ENCODE measurements around the gene KL. TPM values are rescaled to one million over a fixed set of nuclear protein-coding genes. Genes with fewer than 3 reads are reported as not detected.

Gene KL
- 0.25 and 0.32 TPM in 2 replicates for total RNA-seq

- intact Hi-C loops (cut with micrococcal nuclease), result loop anchor here (1.0 to 10.0 kb wide), 11 partner anchors 17 to 798 kb away; partner anchors contain the start of genes PDS5B and RFC3
Observed at GRCh38 chr13:33016414-33017322, at the start of gene KL. Gene KL (plus strand): TSS chr13:33016423. CDS start chr13:33016441, 18 bp downstream.

GRCh38 chr13:32967584-32968182 is 48.5 kb upstream of the KL start:
- intact Hi-C loops (cut with micrococcal nuclease), result no loop called here

GRCh38 chr13:32968316-32968715 is 47.9 kb upstream of the KL start:
- intact Hi-C loops (cut with micrococcal nuclease), result no loop called here

GRCh38 chr13:32968793-32969192 is 47.4 kb upstream of the KL start:
- intact Hi-C loops (cut with micrococcal nuclease), result no loop called here

GRCh38 chr13:32969516-32969941 is 46.7 kb upstream of the KL start:
- intact Hi-C loops (cut with micrococcal nuclease), result no loop called here

- intact Hi-C loops (cut with micrococcal nuclease), result no loop called here
Observed at GRCh38 chr13:32976056-32976805, 40.0 kb upstream of the KL start.

GRCh38 chr13:32976912-32977311 is 39.3 kb upstream of the KL start:
- intact Hi-C loops (cut with micrococcal nuclease), result no loop called here

- intact Hi-C loops (cut with micrococcal nuclease), result no loop called here
Observed at GRCh38 chr13:32977321-32977720, 38.9 kb upstream of the KL start.

GRCh38 chr13:32978278-32978677 is 37.9 kb upstream of the KL start:
- intact Hi-C loops (cut with micrococcal nuclease), result no loop called here

GRCh38 chr13:32983058-32983457 is 33.2 kb upstream of the KL start:
- intact Hi-C loops (cut with micrococcal nuclease), result no loop called here

- intact Hi-C loops (cut with micrococcal nuclease), result no loop called here
Observed at GRCh38 chr13:32984857-32985626, 31.2 kb upstream of the KL start.

GRCh38 chr13:32986552-32986951 is 29.7 kb upstream of the KL start:
- intact Hi-C loops (cut with micrococcal nuclease), result no loop called here

- intact Hi-C loops (cut with micrococcal nuclease), result no loop called here
Observed at GRCh38 chr13:32987462-32987861, 28.8 kb upstream of the KL start.

GRCh38 chr13:32988608-32989289 is 27.5 kb upstream of the KL start:
- intact Hi-C loops (cut with micrococcal nuclease), result no loop called here

GRCh38 chr13:32989290-32989667 is 26.9 kb upstream of the KL start:
- intact Hi-C loops (cut with micrococcal nuclease), result no loop called here

GRCh38 chr13:32989942-32990341 is 26.3 kb upstream of the KL start:
- intact Hi-C loops (cut with micrococcal nuclease), result no loop called here

GRCh38 chr13:32993145-32993544 is 23.1 kb upstream of the KL start:
- intact Hi-C loops (cut with micrococcal nuclease), result no loop called here

GRCh38 chr13:32997399-32997798 is 18.8 kb upstream of the KL start:
- intact Hi-C loops (cut with micrococcal nuclease), result no loop called here

GRCh38 chr13:32998966-32999365 is 17.3 kb upstream of the KL start:
- intact Hi-C loops (cut with micrococcal nuclease), result no loop called here

- intact Hi-C loops (cut with micrococcal nuclease), result no loop called here
Observed at GRCh38 chr13:33000365-33000764, 15.9 kb upstream of the KL start.
